GM19043 (cell line): Measurements from ENCODE around the gene SPEF2.

Experiments
- ATAC-seq: cut with Tn5 transposase; IDR thresholded peaks from one replicate; pipeline ENCODE4 v1.9.1; 2021; ENCODE audit warnings: low read depth; ENCODE audit not compliant: unreplicated experiment

Gene SPEF2, protein sequence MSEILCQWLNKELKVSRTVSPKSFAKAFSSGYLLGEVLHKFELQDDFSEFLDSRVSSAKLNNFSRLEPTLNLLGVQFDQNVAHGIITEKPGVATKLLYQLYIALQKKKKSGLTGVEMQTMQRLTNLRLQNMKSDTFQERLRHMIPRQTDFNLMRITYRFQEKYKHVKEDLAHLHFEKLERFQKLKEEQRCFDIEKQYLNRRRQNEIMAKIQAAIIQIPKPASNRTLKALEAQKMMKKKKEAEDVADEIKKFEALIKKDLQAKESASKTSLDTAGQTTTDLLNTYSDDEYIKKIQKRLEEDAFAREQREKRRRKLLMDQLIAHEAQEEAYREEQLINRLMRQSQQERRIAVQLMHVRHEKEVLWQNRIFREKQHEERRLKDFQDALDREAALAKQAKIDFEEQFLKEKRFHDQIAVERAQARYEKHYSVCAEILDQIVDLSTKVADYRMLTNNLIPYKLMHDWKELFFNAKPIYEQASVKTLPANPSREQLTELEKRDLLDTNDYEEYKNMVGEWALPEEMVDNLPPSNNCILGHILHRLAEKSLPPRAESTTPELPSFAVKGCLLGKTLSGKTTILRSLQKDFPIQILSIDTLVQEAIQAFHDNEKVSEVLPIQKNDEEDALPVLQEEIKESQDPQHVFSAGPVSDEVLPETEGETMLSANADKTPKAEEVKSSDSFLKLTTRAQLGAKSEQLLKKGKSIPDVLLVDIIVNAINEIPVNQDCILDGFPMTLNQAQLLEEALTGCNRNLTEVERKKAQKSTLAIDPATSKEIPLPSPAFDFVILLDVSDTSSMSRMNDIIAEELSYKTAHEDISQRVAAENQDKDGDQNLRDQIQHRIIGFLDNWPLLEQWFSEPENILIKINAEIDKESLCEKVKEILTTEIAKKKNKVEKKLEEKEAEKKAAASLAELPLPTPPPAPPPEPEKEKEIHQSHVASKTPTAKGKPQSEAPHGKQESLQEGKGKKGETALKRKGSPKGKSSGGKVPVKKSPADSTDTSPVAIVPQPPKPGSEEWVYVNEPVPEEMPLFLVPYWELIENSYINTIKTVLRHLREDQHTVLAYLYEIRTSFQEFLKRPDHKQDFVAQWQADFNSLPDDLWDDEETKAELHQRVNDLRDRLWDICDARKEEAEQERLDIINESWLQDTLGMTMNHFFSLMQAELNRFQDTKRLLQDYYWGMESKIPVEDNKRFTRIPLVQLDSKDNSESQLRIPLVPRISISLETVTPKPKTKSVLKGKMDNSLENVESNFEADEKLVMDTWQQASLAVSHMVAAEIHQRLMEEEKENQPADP (N-terminal part only)

DNA sequence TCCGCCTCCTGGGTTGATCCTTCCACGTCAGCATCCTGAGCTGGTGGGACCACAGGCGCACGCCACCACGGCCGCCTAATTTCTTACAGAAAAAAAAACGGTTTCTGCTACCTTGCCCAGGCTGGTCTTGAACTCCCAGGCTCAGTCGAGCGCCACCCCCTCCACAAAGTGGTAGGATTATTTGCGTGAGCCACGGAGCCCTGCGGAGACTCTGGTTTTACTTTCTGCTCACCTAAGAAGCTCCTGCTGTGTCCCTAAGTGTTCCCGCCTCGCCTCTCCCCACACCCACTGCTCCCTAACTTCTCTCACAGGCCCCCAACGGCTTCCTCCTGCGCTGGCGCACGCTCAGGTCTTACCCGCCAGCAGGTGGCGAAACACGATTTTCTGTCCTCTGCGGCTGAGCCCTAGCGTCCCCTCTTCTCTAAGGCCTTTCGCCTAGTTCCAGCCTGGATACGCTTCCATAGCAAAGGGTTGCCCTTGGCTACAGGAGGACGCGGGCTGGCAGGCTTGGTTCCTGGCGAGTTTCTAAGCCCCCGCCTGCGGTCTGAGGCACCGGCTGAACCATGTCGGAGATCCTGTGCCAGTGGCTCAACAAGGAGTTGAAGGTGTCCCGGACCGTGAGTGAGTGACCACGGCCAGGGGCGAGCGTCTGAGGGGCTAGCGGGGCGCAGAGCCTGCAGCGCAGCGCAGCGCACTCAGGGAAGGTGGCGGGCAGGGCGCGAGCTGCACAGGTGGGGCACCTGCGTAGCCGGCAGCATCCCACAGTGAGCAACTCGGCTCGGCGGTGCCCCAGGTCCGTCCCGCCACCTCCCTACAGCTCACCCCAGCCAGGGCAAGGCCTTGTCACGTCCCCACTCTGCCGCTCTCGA lies at the start of gene SPEF2:
SPEF2 (plus strand) TSS at position 429 of the 869 bp plus-strand sequence; CDS start at position 564, 135 bp downstream.
- ATAC-seq: peak; percentile 82

DNA sequence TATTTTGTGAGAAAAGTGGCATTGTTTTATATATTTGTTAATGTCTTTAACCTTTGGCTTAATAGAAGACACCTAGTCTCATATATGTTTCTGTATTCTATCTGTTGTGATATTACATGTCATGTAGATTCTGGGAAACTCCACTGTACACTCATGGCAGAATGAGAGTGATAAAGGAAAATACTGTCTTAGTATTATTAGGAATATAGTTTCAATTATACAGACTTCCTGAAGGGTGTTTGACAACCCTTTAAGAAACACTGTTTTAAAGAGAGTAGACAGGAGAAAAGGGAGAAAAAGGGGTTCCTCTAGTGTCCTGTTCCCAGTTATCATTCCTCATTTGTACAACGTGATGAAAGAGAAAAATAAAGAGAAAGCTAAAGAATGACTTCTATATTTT lies 42.1 kb upstream of the SPEF2 start:
- no peak for ATAC-seq

DNA sequence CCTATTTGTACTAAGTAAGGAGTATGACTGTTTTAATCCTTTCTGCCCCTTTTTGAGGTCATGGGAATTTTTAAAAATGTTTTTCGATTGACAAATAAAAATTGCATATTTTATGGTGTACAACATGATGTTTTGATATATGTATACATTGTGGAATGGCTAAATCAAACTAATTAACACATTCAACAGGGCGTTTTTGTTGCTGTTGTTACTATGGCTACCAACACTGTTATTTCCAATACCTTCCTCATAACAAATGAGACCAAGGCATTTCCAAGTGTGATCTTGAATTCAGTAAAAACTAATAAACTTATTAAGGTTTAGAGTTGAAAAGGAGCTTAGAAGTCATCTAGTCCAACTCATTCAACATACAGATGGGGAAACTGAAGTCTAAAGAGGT lies 30.2 kb upstream of the SPEF2 start:
- ATAC-seq: no peak

DNA sequence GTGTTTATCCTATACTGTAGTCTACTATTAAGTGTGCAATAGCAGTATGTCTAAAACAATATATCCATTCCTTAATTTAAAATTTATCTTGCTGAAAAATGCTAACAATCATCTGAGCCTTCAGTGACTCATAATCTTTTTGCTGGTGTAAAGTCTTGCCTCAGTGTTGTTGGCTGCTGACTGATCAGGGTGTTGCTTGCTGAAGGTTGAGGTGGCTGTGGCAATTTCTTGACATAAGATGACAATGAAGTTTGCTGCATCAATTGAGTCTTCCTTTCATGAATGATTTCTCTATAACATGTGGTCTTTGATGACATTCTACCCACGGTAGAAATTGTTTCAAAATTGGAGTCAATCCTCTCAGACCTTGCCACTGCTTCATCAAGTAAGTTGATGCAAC lies 24.3 kb upstream of the SPEF2 start:
- no peak for ATAC-seq

DNA sequence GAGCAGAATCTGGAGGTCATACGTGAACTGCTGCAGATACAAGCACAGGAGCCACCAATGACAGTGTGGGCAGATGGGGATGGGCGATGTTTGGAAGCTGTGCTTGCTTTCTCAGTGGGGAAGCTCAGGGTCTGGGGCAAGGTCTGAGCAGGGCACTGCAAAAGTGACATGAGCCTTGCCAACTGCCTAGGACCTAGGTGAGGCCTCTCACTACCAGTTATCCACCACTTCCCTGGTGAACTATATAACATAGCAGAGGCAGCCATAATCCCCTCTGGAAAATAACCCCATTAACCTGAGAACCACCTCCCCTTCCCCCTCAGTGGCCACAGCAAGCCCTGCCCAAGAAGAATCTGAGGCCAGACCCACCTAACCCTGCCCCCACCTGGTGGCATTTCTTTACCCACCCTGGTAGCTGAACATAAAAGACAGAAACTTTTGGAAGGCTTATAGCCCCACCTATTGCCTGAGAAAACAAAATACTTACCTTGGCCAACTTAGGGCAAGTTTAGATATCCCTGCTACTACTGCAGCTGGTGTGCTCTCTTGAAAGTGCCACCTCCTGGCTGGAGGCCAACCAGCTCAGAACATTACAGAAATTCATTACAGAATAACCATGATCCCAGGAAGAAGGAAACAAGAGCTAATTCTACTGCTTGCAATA lies 18.8 kb upstream of the SPEF2 start:
- ATAC-seq: no peak

DNA sequence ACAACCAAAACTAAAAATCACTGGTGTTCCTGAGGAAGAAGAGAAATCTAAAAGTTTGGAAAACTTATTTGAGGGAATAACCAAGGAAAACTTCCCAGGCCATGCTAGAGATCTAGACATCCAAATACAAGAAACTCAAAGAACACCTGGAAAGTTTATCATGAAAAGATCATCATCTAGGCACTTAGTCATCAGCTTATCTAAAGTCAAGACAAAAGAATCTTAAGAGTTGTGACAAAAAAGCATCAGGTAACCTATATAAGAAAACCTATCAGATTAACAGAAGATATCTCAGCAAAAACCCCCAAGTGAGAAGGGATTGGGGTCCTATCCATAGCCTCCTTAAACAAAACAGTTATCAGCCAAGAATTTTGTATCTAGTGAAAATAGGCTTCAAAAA lies 17.1 kb upstream of the SPEF2 start:
- no peak for ATAC-seq

DNA sequence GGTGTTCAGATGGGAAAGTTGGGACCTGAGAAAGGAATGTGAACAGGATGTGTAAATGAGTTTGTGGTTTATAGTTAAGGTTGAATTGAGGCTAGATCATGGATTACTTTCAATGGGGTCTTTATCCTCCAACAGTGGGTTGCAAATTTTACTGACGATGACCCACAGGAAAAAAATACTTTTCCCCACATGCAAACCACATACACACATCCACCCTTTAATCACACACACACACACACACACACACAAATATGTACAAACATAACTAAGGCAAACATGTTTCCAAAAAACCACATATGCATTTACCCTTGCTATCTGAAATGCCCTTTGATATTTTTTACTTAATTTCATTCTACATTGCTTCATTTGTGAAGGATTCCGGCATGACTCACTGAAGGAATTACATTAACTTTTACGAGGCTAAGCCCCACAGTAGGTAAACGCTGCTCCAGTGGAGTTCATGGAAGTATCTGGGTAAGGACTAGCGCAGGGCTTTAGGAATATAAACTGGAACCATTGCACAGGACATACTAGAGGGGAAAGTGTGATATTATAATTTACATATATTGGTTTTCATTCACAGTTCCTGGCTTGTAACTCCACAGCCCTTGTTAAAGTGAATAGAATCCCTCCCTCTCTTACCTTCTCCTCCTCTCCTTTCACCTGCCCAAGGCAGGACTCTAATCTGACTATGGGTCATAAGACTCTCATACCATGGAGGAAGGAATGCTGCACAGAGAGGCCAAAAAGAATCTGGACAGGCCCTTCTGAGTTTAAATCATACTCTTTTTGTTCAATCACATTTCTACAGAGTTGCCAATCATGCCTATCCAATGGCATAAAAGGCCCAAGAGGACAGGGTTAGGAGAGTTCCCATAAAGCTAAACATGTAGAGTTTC lies 8.5 kb upstream of the SPEF2 start:
- ATAC-seq: no peak

DNA sequence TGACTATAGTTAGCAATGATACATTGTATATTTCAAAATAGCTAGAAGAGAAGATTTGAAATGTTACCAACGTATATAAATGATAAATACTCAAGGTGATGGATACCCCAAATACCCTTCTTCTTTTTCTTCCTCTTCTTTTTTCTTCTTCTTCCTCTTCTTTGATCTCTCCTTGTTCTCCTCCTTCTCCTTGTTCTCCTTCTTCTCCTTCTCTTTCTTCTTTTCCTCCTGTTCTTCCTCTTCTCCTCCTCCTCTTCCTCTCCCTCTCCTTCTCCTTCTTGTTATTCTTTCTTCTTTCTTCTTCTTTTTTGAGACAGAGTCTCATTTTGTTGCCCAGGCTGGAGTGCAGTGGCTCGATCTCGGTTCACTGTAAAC lies 616 bp upstream of the SPEF2 start:
- no peak for ATAC-seq

DNA sequence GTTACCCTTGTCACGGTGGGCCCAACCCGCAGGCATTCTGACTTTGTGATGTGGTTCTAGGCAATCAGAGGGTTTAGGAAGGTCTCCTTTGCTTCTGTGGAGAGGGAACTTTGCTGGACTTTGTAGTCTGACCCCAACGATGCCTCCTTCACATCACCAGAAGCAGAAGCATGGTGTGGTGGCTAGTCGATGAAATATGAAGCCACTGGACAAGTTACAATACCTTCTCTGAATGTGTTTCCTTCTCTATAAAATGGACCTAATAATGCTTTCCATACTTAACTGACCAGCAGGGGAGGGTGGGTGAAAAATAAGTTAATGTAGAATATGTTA lies 607 bp downstream of the SPEF2 start:
- no peak for ATAC-seq

DNA sequence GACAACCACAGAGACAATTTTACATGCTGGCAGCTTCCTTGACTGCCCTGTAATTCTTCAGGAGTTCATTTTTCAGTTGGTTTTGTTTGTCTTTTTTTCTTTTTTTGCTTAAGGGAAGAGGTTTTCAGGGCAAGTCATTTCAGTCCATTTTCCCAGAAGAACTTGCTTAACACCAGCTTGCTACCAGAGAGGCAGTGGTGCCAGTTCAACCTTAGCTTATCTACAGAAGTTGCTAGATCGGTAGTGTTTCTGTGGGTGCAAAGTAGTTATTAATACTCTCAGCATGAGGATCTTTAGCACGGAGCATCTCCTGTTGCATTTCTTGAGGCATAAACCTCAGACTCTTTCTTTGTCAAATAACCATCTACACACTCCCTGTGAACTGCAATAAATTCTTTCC lies 1.1 kb downstream of the SPEF2 start:
- ATAC-seq: no peak

DNA sequence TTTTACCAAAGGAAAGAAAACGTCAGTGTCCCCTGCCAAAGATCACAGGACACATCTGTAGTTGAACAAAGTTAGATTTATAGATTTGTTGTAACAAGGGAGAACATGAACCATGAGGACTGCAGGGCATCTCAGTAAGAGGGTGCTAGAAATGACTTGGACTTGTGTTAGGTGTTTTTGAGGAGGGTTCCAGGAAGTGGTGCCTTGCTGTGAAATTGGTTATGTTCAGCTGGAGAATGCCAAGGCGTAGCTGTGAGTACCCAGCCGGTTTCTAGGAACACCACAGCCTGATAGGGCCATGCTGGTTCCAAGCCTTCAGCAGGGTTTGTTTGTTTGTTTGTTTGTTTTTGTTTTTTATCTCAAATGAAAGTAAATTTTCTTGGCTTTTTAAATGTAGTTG lies 5.3 kb downstream of the SPEF2 start:
- ATAC-seq: no peak

DNA sequence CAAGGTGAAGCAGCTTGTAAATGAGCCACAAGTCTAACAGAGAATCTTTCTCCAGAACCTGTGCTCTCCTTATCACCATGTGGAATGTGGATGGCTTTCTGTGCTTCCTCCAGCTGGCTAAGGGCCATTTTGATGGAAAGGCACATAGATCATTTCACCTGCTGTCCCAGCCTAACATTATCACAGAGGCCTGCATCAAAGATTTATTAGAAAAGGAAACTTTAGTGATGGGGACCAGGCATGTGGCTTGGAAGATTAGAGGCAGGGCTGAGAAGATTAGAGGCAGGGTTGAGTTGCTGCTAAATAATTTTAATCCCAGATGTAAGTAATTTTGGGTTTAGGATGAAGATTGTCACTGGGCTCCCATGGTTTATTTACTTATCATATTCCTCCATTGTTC lies 6.3 kb downstream of the SPEF2 start:
- no peak for ATAC-seq

DNA sequence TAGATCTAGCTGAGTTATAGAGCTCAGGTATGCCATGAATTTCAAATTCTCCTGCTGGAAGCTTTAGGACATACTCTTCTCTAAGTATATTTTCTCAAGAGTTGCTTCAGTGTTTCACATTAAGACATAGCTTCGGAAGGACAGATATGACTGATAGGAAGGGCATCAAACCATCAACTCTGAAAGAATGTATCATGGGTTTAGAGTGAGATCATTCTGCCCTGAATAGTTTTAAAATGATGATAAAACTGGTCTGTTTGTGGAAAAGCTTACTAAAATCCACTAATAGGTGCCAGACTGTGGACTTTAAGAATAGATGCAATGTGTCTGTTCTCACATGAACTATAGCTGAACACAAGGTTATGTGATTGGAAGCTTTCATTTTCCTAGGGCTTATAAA lies 8.4 kb downstream of the SPEF2 start:
- ATAC-seq: no peak

DNA sequence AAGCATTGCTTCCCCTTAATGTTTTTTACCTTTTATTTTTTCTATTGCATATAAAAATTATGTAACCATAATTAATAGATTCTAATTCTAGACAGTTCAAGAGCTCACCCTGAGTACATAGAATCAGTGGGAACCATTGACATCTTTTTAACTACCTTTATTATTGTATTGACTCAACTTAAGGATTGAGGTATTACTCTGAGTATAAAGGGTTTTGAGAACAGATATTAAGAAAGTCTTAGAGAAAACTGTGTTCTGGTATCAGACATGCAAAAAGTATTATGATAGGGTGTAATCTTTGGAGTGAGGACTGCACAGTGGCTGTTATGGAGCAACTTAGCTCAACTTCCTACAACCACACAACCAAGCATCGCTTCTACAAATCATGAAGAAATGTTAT lies 8.9 kb downstream of the SPEF2 start:
- no peak for ATAC-seq

DNA sequence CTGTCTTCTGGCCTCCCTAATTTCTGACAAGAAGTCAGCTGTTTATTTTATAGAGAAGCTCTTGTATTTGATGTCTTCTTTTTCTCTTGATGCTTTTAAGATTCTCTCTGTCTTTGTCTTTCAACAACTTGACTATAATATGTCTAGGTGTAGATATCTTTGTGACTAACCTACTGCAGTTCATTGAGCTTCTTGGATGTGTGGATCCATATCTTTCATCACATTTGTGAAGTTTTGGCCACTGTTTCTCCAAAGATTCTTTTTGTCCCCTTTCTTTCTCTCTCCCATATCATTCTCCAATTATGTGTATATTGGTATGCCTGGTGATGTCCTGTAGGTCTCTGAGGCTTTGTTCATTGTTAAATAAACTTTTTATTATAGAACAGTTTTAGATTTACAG lies 16.7 kb downstream of the SPEF2 start:
- no peak for ATAC-seq

DNA sequence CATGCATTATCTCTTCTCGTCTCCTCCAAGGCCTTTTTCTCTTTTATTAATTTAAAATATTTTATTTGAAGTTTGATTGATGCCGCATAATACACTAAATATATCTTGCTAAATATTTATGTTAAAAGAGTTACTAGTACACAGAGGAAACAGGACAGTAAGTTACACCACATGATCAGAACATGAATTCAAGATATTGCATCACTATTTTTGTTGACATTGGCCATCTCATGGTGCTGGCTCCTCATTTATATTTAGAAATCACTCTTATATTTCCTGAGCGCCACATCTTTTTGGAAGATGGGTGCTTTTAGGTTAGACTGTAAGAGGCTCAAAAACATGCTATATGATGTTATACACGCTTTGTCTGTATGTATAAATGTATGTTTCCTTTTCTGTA lies 23.0 kb downstream of the SPEF2 start:
- no peak for ATAC-seq

DNA sequence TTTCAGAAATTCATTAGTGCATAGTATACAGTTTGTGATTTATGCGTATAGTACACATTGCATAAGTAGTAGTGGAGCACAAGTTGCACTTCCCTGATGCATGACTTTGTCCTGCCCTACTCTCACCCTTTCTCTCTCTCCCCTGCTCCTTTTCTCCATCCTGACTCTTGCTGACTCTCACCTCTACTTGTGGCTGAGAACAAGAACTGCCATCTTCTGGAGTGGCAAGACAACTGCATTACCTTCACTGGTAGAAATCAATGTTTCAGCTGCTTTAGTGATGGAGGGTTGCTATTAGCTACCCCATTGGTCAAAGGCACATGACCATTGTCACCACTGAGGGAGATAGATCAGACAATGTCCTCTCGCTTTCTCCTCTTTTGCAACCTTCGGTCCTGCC lies 26.9 kb downstream of the SPEF2 start:
- ATAC-seq: no peak

DNA sequence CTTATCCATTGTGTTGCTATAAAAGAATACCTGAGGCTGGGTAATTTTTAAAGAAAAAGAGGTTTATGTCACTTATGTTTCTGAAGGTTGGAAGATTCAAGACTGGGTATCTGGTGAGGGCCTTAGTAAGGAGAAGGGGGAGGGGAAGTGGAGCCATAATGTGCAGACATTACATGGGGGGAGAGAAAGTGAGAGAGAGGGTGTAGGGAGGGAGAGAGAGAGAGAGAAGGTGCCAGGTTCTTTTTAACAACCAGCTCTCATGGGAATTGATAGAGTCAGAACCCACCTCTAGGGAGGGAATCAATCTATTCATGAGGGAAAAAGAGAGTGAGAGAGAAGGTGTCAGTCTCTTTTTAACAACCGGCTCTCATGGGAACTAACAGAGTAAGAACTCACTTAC lies 29.5 kb downstream of the SPEF2 start:
- no peak for ATAC-seq

DNA sequence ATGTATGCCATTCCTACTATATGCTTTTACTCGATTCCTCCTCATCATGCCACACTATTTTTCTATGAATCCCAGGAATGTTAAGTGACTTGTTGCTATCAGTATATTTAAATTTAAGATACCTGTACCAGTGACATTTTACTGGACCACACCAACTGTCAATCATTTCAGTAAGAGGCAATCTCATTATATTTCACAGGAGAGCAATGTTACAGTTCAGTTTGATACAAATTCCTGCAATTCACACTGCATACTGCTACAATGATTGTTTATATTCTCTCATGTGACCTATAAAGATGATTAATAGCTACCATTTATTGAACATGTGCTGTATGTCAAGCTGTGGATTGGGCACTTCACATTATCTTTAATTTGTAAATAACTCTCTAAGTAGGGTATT lies 30.0 kb downstream of the SPEF2 start:
- no peak for ATAC-seq
